SU-DHL-6 (cell line): ENCODE results near the gene FGF9.

Source experiments
- EZH2phosphoT487 ChIP-seq: fragments of 200-600 bp; sonication (generic), shearing (Covaris generic); conservative IDR thresholded peaks from 2 replicates; pipeline ENCODE4 v1.6.1; 2018; ENCODE audit warnings: mild to moderate bottlenecking, antibody characterized with exemption, low read length, moderate library complexity, mixed read lengths
- TF ChIP-seq, protein P1 (sequence below): fragments of 200-600 bp; sonication (generic); IDR thresholded peaks from one replicate; pipeline ENCODE4 v1.5.1; 2017; ENCODE audit warnings: antibody characterized with exemption, mild to moderate bottlenecking, low read length, moderate library complexity; ENCODE audit not compliant: insufficient read depth, poor library complexity, severe bottlenecking

DNA sequence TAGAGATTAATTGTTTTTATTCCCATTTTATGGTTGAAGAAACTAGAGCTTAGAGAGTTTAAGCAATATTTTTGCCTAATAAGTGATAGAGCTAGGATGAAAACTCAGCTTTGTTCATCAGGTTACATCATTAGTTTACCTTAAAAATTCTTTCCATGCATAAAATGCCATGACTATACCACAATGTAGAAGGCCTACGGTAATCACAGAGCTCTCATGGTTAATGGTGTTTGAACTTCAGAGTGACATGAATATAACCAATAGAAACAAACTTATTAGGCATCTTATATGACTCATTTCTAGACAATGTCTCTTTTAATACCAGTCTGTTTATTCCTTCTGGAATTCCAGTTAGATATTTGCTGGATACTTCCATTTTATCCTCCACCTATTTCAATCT, 78.5 kb downstream of the FGF9 start:
- TF ChIP-seq, protein P1, sequence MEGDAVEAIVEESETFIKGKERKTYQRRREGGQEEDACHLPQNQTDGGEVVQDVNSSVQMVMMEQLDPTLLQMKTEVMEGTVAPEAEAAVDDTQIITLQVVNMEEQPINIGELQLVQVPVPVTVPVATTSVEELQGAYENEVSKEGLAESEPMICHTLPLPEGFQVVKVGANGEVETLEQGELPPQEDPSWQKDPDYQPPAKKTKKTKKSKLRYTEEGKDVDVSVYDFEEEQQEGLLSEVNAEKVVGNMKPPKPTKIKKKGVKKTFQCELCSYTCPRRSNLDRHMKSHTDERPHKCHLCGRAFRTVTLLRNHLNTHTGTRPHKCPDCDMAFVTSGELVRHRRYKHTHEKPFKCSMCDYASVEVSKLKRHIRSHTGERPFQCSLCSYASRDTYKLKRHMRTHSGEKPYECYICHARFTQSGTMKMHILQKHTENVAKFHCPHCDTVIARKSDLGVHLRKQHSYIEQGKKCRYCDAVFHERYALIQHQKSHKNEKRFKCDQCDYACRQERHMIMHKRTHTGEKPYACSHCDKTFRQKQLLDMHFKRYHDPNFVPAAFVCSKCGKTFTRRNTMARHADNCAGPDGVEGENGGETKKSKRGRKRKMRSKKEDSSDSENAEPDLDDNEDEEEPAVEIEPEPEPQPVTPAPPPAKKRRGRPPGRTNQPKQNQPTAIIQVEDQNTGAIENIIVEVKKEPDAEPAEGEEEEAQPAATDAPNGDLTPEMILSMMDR: no peak
- TF ChIP-seq EZH2phosphoT487: no peak
